Right lobe of liver (tissue), 4 donors: ENCODE data around the gene TEK.

Source experiments
- CTCF ChIP-seq, 4 donors: fragments of 200-600 bp in 3 of 4; fragments of 450-650 bp in 1 of 4; IDR thresholded peaks; one replicate each; pipeline versions ENCODE4 v1.5.1 to v1.8.0; 2016 to 2022; ENCODE audit warnings: antibody characterized with exemption in 4 of 4, mild to moderate bottlenecking in 2 of 4
- POLR2A ChIP-seq: fragments of 450-650 bp; IDR thresholded peaks from one replicate; pipeline ENCODE4 v1.6.1; 2017; ENCODE audit warnings: antibody characterized with exemption, mild to moderate bottlenecking
- donor health status: DM: no; HTN: no; CAD: no.
- donor health status: DM: no; HTN: no; CAD: no.
- donor health status: DM: no; HTN: yes; CAD: no.

- TF ChIP-seq POLR2A (no peak), CTCF (IDR thresholded peaks at IDR 0.05) (no peak)
These were observed 75.7 kb downstream of the TEK start for GRCh38 chr9:27184556-27185351.
